Smooth muscle cell (in vitro differentiated cells): ENCODE measurements around the gene STAT5B. TPM values are rescaled to one million over a fixed set of nuclear protein-coding genes. Genes with fewer than 3 reads are reported as not detected.
"Not testable (repeated sequence)": the region's sequence is repeated elsewhere in the genome, so short reads cannot be mapped to it uniquely, and the experiment has no call there.

Experiments used
- DNase-seq: peaks from one replicate; lab custom pipeline; 2025; ENCODE audit not compliant: unreplicated experiment; lab: John Stamatoyannopoulos, UW
- H2AFZ ChIP-seq: fragments of 200-600 bp; sonication (generic); 2 replicates; pipeline ENCODE4 v1.6.0; 2016; ENCODE audit warnings: antibody characterized with exemption, low read depth, mild to moderate bottlenecking
- H3F3A ChIP-seq: fragments of 200-600 bp; sonication (generic); 2 replicates; pipeline ENCODE4 v1.6.0; 2017; ENCODE audit warnings: antibody characterized with exemption, low read depth
- H3K27ac ChIP-seq: fragments of 200-600 bp; sonication (generic); 2 replicates; pipeline ENCODE4 v1.5.1; 2016; ENCODE audit warnings: low read depth, mild to moderate bottlenecking
- H3K27me3 ChIP-seq: fragments of 200-600 bp; sonication (generic); 2 replicates; pipeline ENCODE4 v1.6.1; 2016; ENCODE audit warnings: low read depth, mild to moderate bottlenecking
- H3K36me3 ChIP-seq: fragments of 200-600 bp; sonication (generic); 2 replicates; pipeline ENCODE4 v1.5.1; 2016; ENCODE audit warnings: low read depth
- H3K4me1 ChIP-seq: fragments of 200-600 bp; sonication (generic); 2 replicates; pipeline ENCODE4 v1.5.1; 2016; ENCODE audit warnings: low read depth
- H3K4me2 ChIP-seq: fragments of 200-600 bp; sonication (generic); 2 replicates; pipeline ENCODE4 v1.6.0; 2016; ENCODE audit warnings: mild to moderate bottlenecking
- H3K4me3 ChIP-seq: fragments of 200-600 bp; sonication (generic); 2 replicates; pipeline ENCODE4 v1.5.1; 2016; ENCODE audit warnings: mild to moderate bottlenecking
- H3K79me2 ChIP-seq: fragments of 200-600 bp; sonication (generic); 2 replicates; pipeline ENCODE4 v1.6.0; 2016; ENCODE audit warnings: low read depth, mild to moderate bottlenecking
- H3K9ac ChIP-seq: fragments of 200-600 bp; sonication (generic); 2 replicates; pipeline ENCODE4 v1.6.0; 2016; ENCODE audit warnings: low read depth
- H3K9me3 ChIP-seq: fragments of 200-600 bp; sonication (generic); replicated peaks from 2 replicates; pipeline ENCODE4 v1.5.1; 2016; ENCODE audit warnings: low read depth
- H4K20me1 ChIP-seq: fragments of 200-600 bp; sonication (generic); 2 replicates; pipeline ENCODE4 v1.6.0; 2016; ENCODE audit warnings: low read depth
- CTCF ChIP-seq: fragments of 200-600 bp; sonication (generic); IDR thresholded peaks from 2 replicates; pipeline ENCODE4 v1.5.1; 2017; ENCODE audit warnings: borderline replicate concordance, mild to moderate bottlenecking, antibody characterized with exemption; ENCODE audit not compliant: insufficient read depth, poor library complexity, severe bottlenecking
- WGBS: methylation state at CpG from one replicate; pipeline ENCODE4 v1.1.7; 2016; ENCODE audit warnings: low lambda C conversion rate; 5-methylcytosine and 5-hydroxymethylcytosine counted together
- polyA plus RNA-seq: library from polyadenylated mRNA; unstranded; fragments of >200 nt; fragmentation: Nextera tagmentation; extraction: Ambion mirVana; gene quantifications from 2 replicates; pipeline ENCODE4 v1.2.1, GENCODE V29; 2016
- total RNA-seq: library from RNA; depleted of rRNA; stranded (reverse); fragments of >200 nt; gene quantifications from 2 replicates; pipeline ENCODE4 v1.2.3, GENCODE V29; 2014

STAT5B gene
- total and polyA plus RNA-seq, 2 experiments from 2014 or later = 10.7 to 12.4 TPM

- Histone ChIP-seq H3K4me3 (no peak overlapping the region), H3K27me3 (no peaks in the 10 kb centered on the region)
- 89% methylated on average over 2 of the region's 2 CpGs for WGBS
Observed at GRCh38 chr17:42214156-42214555, 62.0 kb downstream of the STAT5B start.

GRCh38 chr17:42212382-42212781 lies 63.8 kb downstream of the STAT5B start:
- DNase-seq = no peak
- TF ChIP-seq CTCF = no peak
- Histone ChIP-seq H3K9me3 (no peaks in the 10 kb centered on the region), H3F3A (no peaks in the 10 kb centered on the region), H3K36me3 (peaks cover 12% of the 10 kb centered on the region), H2AFZ (no peak overlapping the region), H4K20me1 (no peaks in the 10 kb centered on the region), H3K79me2 (no peaks in the 10 kb centered on the region), H3K27ac (no peak overlapping the region), H3K27me3 (no peaks in the 10 kb centered on the region), H3K4me2 (no peak overlapping the region), H3K9ac (no peak overlapping the region), H3K4me1 (no peaks in the 10 kb centered on the region), H3K4me3 (no peak overlapping the region)
- WGBS = 94% methylated on average over 7 of the region's 7 CpGs

More at GRCh38 chr17:42214156-42214555, 62.0 kb downstream of the STAT5B start:
- no peaks in the 10 kb centered on the region for H4K20me1 ChIP-seq
- H3K9me3 ChIP-seq = no peaks in the 10 kb centered on the region
- H3K79me2 ChIP-seq = no peaks in the 10 kb centered on the region
- H3K4me1 ChIP-seq = no peaks in the 10 kb centered on the region
- no peak for DNase-seq
- H3K36me3 ChIP-seq = peaks cover 12% of the 10 kb centered on the region
- H3F3A ChIP-seq = no peaks in the 10 kb centered on the region
- H3K4me2 ChIP-seq = no peak overlapping the region
- no peak overlapping the region for H2AFZ ChIP-seq
- H3K27ac ChIP-seq = no peak overlapping the region
- H3K9ac ChIP-seq = no peak overlapping the region
- no peak for TF ChIP-seq CTCF

GRCh38 chr17:42211921-42212341 lies 64.3 kb downstream of the STAT5B start:
- peaks cover 12% of the 10 kb centered on the region for H3K36me3 ChIP-seq
- not testable (repeated sequence) for H2AFZ ChIP-seq, H3K4me2 ChIP-seq, H4K20me1 ChIP-seq, H3K4me1 ChIP-seq, H3K9me3 ChIP-seq, H3K27me3 ChIP-seq, H3K9ac ChIP-seq, H3F3A ChIP-seq, H3K27ac ChIP-seq, H3K79me2 ChIP-seq, H3K4me3 ChIP-seq, DNase-seq
- WGBS = 96% methylated on average over 9 of the region's 9 CpGs

GRCh38 chr17:42210046-42210445 lies 66.1 kb downstream of the STAT5B start:
- Histone ChIP-seq H3K9ac (no peak overlapping the region), H3K4me2 (no peak overlapping the region), H3F3A (no peaks in the 10 kb centered on the region), H3K4me1 (no peaks in the 10 kb centered on the region), H3K79me2 (no peaks in the 10 kb centered on the region), H2AFZ (no peak overlapping the region), H3K27ac (no peak overlapping the region), H4K20me1 (no peaks in the 10 kb centered on the region), H3K27me3 (no peaks in the 10 kb centered on the region), H3K9me3 (no peaks in the 10 kb centered on the region), H3K36me3 (peaks cover 12% of the 10 kb centered on the region), H3K4me3 (no peak overlapping the region)
- 97% methylated on average over 6 of the region's 6 CpGs for WGBS
- no peak for TF ChIP-seq CTCF
- no peak for DNase-seq

GRCh38 chr17:42206153-42206612 lies 70.0 kb downstream of the STAT5B start:
- not testable (repeated sequence) for H3K9ac ChIP-seq, H3K4me2 ChIP-seq, H3K79me2 ChIP-seq, H3K4me1 ChIP-seq, H2AFZ ChIP-seq, H3F3A ChIP-seq, H3K27me3 ChIP-seq, H4K20me1 ChIP-seq, H3K9me3 ChIP-seq, DNase-seq, H3K4me3 ChIP-seq, H3K27ac ChIP-seq
- WGBS = 96% methylated on average over 8 of the region's 8 CpGs
- H3K36me3 ChIP-seq = peaks cover 12% of the 10 kb centered on the region
